ENCODE measurements around the gene ZNF101. TPM values are rescaled to one million over a fixed set of nuclear protein-coding genes. Genes with fewer than 3 reads are reported as not detected.

ZNF101 gene
- total RNA-seq, 1 donor from 2014 or later = 13.8 TPM

DNA sequence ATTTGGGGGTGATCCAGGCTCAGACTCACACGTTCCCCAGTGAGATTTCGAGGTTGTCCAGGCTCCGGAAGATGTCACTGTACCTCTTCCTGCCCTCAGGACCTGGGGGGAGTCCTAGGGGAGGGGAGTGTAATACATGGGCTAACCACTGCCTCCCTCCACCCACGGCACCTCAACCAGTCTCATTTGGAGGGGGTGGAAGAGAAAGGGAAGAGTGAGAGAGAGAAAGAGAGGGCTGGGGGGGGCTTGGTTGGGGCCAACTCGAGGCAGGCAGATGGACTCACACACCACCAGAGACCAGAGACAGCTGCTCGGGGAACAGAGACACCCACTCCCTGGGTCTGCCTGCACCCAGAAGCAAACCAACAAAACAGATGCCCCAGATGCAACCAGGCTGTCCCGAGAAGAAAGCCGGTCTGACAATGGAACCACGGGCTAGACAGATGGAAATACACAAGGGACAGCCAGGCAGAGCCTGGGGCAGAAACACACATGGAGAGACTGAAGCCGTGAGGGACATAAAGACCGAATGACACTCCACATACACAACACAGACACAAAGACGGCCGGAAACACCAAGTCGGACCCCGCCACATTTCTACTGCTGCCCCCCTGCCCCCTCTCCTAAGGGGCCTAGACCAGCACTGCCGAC lies 26.0 kb upstream of the ZNF101 start:
- DNase-seq (ENCODE audit: low spot score) = no peak

DNA sequence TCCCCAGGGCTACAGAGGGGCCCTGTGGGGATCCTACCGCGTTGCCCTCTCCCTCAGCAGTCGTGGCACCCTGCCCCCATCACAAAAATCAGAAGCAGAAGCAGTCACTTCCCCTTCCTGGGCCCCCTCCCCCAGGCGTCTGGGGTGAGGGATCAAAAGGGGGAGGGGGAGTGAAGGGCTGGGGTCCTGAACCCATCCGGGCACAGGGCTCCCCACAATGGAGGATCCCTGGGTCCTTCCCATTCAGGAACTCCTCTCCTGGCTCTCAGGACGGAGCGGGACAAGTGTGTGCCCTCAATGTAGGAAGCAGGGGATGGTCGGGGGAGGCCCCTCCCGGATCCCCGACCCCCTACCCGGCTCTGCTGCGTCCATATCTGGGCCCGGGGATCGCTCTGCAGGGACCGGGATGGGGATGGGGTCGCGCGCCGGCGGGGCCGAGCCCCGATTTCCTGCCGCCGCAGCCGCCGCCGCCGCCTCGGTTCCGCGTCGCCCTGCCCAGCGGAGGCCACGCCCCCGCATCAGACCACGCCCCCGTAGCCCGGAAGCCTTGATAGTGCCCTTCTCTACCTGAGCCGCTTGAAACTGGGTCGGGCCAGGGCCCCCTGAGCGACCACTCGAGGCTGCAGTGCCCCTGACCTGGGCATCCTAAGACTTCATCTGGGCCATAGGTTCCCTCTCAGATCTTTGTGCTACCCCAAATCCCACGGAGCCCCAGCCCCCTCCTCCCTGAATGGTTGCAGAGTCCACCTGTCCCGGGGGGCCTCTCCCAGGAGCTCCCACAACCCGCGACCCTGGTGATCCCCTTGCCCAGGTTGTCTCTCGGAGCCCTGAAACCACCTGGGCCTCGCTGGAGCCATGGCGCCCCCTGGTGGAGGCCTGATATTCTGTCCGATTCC lies 25.2 kb upstream of the ZNF101 start, which contains the start of gene GMIP:
TSS of gene GMIP (minus strand) at position 500 of the 896 bp plus-strand sequence. CDS start at position 372, 128 bp downstream.
- peak; percentile 84 for DNase-seq (ENCODE audit: low spot score)

DNA sequence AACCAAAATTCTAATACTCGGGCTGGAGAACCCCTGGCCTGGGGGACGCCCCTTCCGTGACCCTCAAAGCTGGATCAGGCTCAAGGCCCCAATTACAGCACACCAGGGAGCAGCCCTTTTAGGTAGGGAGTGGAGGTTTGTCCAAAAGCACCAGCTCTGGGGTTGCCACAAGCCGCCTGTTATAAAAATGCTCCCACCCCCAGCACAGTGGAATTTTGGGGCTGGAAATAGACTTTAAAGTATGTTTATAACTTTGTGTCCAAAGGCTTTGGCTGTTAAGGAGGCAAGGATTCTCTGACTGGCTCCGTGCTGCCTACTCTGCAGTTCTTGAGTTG lies 24.6 kb upstream of the ZNF101 start:
- DNase-seq (ENCODE audit: low spot score) = no peak

DNA sequence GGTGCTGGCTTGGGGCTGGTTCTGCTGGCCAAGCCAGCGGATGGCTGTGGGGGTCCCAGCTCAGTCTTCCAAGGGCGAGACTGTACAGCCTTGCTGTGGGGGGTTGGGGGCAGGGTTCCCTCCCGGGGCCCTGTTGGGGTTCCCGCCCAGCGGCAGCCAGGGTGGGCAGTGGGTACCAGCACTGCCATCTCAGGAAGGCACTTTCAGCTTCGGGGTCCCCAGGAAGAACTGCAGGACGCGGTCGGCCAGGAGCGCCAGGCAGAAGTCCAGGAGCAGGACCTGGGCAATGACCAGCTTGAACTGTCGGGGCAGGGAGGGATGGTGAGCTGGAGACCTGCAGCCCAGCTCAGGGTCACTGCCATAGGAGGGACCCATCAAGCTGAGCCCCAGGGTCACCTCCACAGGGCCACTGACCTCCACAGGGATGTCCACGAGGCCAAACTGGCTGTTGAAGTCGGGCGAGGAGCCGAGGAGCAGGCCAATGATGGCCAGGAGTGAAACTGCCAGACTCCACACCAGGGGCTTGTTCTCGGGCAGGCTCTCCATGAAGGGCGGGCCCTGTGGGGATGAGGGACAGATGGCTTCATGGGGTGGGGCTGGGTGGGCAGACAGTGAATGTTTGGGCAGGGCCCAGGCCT lies 23.3 kb upstream of the ZNF101 start:
- DNase-seq (ENCODE audit: low spot score) = no peak

DNA sequence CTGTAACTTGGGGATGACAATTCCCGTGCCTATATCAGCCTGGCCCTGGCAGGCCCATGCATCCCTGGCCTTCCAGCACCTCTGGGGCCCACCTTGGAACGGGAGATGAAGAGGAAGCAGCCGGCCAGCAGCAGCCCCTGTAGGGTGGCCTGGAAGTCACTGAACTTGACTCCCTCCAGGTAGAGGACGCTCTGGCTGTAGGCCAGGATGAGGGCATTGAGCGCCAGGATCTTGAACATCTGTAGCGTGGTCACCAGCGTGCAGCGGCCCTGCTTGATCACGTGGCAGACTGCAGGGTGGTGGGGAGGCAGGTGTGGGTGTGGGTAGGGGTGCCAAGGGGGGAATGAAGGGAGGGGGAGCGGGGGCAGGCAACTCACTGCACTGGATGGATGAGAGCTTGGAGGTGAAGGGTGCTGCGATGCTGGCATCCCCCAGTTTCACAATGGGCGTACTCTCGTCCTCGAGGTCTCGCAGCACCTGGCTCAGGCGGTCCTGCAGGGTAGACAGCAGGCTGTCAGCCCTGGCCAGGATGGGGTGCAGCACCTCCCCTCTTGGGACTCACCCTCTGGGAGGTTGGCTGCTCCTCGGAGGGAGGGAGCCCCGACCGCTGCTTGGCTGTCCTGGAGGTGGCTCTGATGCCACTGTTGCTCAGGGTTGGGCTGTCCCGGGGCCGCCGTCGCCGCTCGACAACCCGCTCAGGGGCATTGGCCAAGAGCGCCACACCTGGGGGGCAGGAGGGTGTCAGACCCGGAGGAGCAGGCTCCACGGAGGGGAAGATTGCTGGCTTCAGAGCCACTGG lies 21.4 kb upstream of the ZNF101 start:
- no peak for DNase-seq (ENCODE audit: low spot score)

DNA sequence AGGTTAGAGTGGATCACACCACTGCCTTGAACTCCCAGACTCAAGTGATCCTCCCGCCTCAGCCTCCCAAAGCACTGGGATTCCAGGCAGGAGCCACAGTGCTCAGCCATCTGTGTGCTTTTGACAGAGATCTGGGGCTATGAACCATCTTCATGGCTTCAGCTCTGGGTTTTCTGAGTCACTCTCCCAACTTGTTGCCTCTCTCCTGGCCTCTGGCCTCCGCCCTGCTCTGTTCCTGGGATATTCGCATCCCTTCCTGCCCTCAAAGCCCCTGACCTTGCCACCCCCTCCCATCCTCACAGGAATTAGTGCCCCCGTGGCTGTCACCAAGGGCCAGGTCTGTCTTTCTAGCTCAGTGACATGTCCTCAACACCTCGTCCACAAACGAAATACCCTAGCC lies 19.5 kb upstream of the ZNF101 start:
- no peak for DNase-seq (ENCODE audit: low spot score)

DNA sequence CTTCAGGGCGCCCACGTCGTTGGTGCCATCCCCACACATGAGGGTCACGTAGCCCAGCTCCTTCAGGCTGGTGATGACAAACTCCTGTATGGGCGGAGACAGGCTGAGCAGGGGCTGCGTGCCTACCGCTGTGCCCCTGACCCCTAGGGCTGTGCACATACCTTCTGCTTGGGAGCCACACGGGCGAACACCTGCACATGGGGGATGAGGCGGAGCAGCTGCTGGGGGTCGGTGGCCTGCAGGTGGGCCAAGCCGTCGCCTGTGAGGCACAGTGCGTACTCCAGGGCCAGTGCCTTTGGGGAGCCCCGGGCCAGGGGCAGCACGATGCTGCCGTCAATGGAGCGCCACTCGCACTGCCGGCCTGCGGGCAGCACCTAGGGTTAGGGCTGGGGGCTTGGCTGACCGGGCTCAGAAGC lies 19.1 kb upstream of the ZNF101 start:
- no peak for DNase-seq (ENCODE audit: low spot score)

DNA sequence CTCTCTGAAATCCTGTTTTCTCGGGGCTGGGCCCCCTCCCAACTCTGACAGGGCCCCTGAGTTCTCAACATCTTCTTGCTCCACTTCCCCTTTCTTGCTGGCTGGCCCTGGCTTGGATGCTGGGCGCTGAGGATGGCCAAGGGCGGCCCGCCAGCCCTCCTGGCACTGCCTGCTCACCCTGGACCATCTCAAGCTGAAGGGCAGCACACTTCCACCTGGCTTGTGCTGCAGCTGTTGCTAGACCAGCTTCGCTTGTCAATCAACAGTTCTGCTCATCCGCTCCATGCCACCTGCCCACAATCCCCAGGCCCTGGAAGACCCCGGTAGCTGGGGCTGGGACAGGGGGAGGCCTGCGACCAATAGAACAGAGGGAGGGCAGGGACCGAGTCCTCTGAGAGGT lies 18.3 kb upstream of the ZNF101 start:
- DNase-seq (ENCODE audit: low spot score) = no peak

DNA sequence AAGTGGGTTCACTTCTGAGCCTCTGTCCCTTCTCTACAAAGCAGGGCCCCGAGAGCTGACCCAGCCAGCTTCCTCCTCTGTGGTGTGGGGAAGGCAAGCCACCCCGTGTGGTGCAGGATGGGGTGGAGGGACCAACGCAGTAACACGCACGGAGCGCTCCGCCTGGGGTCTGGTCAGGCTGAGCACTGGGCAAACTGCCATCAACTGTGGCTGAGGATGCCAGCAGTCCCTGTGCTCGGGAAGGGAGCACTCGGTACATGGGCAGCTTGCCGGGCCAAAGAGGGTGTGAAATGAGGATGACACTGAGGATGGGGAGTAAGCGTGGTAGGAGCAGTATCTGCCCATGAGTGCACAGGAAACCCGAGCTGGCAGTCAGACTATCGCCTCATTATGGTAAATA lies 17.6 kb upstream of the ZNF101 start:
- DNase-seq (ENCODE audit: low spot score) = no peak

DNA sequence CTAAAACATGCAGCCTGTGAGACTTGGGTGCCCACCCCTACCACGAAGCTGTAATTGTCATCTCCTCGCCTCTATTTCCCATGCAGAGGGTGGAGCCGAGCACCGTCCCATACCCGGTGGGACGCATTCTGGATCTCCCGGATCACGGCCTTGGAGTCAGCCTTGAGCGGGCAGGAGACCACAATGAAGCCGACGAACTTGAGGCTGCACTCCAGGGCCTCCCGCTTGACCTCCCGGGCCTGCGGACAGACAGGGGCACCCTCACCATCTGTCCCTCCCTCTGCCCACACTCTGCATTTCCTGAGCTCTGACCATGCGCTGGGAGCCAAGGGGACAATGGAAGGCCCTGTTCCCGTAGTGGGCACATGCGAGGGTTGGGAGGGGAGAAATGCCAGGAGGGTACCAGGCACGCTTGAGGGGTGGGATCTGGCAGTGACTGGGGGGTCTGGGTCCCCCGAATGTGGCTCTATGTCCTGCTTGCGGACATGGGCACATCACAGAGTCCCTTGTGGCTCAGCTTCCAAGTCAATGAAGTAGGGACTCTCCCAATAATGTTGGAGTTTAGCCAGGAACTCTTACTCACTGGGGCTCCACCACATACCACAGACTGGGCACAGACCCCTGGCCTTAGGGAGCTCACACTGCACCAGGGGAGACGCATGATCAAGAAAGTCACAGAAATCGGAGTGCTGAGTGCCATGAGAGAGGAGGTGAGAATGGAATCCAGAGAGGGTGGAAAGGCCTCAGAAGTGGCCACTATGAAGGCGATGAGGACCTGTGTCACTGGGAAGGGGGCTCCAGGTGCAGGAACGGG lies 15.9 kb upstream of the ZNF101 start:
- no peak for DNase-seq (ENCODE audit: low spot score)

DNA sequence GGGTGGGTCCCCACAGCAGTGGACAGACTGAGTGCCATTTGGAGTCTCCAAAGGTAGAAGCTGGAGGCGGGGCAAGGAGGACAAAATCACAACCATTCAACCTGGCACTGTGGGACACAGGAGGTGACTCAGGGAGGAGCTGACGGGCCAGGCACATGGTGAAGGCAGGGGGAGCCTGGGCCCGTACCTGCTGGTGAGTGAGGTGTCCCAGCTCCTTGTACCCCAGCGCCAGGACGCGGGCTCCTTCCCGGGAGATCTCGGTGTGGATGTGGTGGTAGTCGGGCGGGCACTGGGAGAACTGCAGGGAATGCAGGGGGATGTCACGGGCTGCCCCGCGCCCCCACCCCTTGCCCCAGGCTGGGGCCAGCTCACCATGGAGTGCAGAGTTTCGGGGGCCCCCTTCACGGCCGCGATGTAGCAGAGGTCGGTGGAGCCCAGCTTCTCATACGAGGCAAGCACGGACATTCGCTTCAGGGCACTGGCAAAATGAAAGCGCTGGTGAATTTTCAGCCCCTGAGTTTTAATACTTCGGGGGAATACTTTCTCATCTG lies 15.0 kb upstream of the ZNF101 start:
- no peak for DNase-seq (ENCODE audit: low spot score)

DNA sequence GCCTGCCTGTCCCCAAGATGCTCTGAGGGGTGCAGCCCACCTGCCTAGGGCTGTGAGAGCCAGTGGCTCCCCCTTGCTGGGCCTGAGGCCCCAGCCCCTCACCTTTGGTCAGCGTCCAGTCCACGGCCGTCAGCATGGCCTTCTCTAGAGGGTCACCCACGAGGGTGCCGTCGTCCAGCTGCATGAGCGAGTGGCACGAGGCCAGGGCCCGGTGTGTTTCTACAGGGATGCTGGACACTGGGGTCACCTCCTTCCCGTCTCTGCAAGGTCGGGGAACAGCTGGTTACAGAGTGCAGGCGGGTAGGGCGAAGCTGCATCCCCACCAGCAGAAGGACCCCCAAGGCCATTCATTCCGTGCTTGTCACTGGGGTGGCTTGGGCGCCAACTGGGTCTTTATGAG lies 14.2 kb upstream of the ZNF101 start:
- no peak for DNase-seq (ENCODE audit: low spot score)

DNA sequence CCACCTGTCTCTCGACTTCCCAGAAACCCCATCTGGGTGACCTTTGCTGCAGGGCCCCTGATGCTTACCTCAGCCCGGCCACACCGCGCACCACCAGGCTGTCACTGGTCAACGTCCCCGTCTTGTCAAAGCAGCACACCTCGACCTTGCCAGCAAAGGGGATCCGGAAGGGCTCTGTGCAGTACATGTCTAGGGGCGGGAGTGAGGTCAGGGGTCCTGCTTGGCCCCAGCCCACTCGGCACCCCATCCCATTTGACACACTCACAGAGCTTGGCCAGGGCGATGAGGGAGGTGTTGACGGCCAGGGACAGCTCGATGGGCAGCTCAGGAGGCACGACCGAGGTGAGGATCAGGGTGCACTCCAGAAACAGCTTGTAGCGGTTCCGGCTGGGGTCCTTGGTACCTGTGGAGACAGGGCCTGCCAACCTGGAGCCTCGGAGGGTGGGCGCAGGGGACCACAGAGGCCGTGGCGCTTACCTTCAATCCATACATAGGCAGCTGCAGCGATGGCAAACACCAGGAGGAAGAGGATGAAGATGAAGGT lies 13.5 kb upstream of the ZNF101 start:
- DNase-seq (ENCODE audit: low spot score) = peak; percentile 41

DNA sequence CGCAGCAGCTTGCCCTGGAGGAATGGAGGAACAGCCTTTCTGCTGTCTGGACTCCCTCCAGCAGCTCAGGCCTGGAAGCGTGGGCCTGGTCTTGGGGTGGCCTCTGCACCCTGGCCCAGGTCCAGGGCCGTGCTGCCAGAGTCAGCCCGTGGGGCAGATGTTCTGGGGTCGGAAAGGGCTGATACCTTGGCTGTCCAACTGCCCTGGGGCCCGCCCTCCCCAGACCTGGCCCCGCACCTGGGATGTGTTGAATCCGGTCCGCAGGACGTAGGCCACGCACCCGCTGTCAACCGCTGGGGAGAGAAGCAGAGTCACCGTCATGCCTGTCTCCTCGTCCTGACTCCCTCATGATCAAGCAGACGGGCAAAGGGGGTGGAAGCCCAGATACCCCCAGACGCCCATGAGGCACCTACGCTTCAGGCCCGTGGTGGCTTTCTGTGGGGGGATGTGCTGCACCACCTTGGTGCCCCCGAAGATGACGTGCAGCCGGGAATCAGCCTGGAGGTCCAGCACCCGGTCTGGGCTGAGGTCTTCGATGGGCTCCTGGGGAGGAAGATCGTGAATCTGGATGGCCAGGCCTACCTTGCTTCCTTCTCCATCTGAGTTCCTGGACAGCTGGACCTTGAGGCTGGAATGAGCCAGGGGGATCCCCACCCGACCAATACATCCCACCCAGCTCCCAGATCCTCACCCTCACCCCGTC lies 12.8 kb upstream of the ZNF101 start:
- peak; percentile 40 for DNase-seq (ENCODE audit: low spot score)

DNA sequence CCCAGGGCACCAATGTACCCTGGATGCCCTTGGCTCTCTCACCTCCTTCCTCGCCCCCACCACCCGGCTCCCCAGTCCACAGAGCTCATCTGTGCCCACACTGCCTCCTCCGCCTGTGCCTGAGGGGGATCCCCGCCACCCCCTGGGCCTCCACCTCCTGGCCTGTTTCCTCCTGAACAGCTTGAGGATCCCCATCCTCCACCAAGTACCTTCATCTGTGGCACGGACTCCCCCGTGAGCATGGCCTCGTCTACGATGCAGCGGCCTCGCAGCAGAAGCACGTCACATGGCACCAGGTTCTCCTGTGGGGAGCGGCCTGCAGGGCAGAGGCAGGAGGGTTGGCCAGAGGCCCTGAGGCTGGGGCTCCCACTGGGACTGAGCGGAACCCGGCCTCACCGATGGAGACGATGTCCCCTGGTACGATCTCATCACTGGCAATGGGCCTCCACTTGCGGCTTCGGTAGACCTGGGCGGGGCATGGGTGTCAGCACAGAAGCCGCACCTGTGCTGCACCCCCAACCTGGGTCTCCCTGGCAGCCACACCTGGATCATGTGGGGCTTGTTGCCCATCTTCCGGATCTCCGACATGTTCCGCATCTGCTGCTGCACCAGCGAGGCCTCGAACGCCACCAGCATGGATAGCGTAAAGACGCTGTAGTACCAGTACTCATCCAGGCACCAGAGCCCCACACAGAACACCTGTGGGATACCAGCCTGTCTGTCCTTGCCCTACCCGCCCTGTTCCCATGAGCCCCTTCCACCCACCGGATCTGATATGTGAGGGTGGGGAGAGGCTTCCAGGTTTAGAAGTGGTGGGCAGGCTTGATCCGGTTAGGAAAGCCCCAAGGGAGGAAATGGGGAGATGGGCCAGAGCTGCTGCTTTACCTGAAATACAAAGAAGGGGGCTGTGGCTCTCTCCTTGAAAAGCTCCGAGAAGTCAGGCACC lies 11.9 kb upstream of the ZNF101 start:
- no peak for DNase-seq (ENCODE audit: low spot score)

DNA sequence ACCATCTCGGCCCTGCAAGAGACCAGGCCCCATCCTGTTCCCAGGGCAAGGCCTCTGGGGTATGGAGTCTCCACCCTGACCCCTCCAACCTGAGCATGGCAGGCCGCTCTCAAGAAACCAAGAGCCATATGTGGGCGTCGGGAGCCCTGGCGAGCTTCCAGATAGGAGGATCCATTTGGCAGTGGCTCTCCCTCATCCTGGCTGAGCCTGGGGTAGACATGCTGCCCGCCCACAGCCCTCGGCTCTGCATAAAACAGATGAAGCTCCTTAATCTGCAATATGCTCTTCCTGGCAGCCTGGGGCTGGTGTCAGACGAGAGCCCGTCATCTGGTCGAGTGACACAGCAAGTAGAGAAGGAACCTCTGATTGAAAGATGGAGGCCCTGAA lies 11.2 kb upstream of the ZNF101 start:
- DNase-seq (ENCODE audit: low spot score) = peak; percentile 39

DNA sequence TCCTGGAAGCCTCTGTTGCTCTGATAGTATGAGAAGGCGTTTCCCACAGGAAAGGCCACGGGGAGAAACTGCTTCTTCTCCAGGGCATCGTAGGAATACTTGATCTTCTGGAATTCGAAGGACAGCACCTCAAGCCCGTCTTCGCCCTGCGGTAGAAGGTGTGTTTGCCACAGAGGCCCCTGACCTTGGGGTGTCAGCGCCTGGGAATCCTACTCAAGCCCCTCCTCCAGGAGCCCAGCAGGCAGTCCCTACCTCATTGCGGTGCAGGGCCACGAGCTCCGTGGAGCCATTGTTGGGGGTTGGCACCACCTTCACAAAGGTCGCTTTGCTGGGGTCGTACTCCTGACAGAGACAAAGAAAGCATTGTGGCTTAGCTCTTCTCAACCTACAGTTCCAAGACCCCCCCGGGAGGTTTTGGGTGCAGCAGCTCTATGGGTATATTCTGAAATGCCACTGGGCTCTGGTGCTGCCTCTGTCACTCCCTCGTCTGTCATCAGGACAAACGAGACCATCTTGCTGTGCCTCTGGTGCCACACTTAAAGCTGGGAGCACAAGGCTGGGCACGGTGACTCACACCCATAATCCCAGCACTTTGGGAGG lies 8.9 kb upstream of the ZNF101 start:
- DNase-seq (ENCODE audit: low spot score) = no peak

DNA sequence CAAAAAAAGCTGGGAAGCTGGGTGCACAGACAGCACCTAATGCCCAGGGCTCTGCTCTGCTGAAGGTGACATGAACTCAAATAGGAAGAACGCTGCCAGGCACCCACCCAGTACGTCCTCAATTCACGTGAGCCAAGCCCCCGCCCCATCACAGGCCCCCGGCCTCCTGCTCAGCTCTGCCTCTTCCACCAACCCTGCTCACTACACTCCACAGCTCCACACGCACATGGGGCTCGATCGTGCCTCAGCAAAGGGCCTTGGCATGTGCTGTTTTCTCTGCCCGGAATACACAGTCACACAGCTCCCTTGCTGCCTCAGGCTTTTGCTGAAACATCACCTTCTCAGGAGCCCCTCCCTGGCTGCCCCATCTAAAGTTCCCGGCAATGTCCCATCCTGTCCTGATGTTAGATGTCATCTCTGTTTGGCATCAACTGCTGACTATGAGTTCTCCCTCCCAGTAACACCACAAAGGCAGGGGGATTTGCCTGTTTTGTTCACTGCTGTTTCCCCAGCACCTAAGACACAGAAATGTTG lies 7.4 kb upstream of the ZNF101 start:
- DNase-seq (ENCODE audit: low spot score) = no peak

Measured in ureter (tissue), 1 donor.